Measurements from ENCODE around the gene ANKRD40. TPM values are rescaled to one million over a fixed set of nuclear protein-coding genes. Genes with fewer than 3 reads are reported as not detected.

Gene ANKRD40
- total and polyA plus RNA-seq, 4 donors: 6.2 to 15.1 (median 9.7) TPM

DNA sequence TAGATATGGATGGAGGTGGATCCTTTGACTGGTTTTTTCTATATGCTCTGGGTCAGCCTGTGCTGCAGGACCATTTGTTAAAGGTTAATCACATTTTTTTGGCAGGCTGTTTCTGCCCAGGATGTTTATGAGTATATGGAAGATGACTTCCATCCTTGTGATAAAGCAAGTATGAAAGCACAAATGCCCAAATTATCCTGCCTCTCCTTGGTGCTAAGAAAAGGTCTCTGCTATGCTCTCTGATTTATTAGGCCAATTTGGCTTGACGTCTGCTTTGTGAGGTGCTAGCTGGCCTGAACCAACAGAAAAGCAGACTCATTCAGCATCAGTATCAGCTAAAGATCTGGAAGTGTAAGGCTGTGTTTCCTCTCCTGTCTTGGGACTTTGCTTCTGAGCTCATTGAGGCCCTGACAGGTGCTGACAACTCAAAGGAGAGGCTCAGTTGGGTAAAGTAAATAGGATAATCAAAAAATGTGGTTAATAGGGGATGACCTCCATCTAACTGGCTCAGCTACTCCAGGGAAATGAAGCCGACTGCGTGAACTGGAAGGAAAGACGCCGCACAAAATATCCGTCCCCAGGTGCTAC, 15.2 kb downstream of the ANKRD40 start:
- H3K9me3 ChIP-seq (ENCODE audit: control insufficient read depth in 4 of 4, low read length in 3 of 4): no peaks in the 10 kb centered on the region
- H3K9ac ChIP-seq (ENCODE audit: low read depth in 1 of 2, low read length in 2 of 2): no peak overlapping the region
- H3K4me3 ChIP-seq (ENCODE audit: low read depth in 1 of 3, low read length in 3 of 3): no peak overlapping the region
- H3K27ac ChIP-seq (ENCODE audit: low read depth in 1 of 2, low read length in 2 of 2): peak overlapping the region; percentile 28 to 71
- no peak for DNase-seq (ENCODE audit: low spot score)
- peaks cover 23 to 62% (median 55%) of the 10 kb centered on the region in 4 donors for H3K4me1 ChIP-seq (ENCODE audit: control insufficient read depth in 4 of 4, insufficient read depth in 4 of 4, low read length in 3 of 4)
- H3K36me3 ChIP-seq (ENCODE audit: control insufficient read depth in 4 of 4, insufficient read depth in 3 of 4, low read depth in 1 of 4, low read length in 3 of 4): peaks cover 3 to 23% (median 19%) of the 10 kb centered on the region in 4 donors
- 70% methylated on average over 6 of the region's 6 CpGs for WGBS
- TF ChIP-seq GABPA (IDR thresholded peaks at IDR 0.05 in 1 of 2, conservative IDR thresholded peaks at IDR 0.05 in 1 of 2): no peak
- TF ChIP-seq TAF1 (conservative IDR thresholded peaks at IDR 0.05): no peak
- no peak for TF ChIP-seq RXRA (IDR thresholded peaks at IDR 0.05)
- TF ChIP-seq, protein P1, sequence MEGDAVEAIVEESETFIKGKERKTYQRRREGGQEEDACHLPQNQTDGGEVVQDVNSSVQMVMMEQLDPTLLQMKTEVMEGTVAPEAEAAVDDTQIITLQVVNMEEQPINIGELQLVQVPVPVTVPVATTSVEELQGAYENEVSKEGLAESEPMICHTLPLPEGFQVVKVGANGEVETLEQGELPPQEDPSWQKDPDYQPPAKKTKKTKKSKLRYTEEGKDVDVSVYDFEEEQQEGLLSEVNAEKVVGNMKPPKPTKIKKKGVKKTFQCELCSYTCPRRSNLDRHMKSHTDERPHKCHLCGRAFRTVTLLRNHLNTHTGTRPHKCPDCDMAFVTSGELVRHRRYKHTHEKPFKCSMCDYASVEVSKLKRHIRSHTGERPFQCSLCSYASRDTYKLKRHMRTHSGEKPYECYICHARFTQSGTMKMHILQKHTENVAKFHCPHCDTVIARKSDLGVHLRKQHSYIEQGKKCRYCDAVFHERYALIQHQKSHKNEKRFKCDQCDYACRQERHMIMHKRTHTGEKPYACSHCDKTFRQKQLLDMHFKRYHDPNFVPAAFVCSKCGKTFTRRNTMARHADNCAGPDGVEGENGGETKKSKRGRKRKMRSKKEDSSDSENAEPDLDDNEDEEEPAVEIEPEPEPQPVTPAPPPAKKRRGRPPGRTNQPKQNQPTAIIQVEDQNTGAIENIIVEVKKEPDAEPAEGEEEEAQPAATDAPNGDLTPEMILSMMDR (IDR thresholded peaks at IDR 0.05; ENCODE audit: low read depth, low read length, missing input control): no peak
- no peak for TF ChIP-seq EGR1 (IDR thresholded peaks at IDR 0.05; ENCODE audit: low read depth in 2 of 2)
- TF ChIP-seq, protein P2, sequence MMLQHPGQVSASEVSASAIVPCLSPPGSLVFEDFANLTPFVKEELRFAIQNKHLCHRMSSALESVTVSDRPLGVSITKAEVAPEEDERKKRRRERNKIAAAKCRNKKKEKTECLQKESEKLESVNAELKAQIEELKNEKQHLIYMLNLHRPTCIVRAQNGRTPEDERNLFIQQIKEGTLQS (IDR thresholded peaks at IDR 0.05): no peak
- TF ChIP-seq FOXA1 (IDR thresholded peaks at IDR 0.05): no peak
- TF ChIP-seq RAD21 (IDR thresholded peaks at IDR 0.05): no peak
- no peak for TF ChIP-seq NR2F2 (IDR thresholded peaks at IDR 0.05)
- no peak for TF ChIP-seq SP1 (IDR thresholded peaks at IDR 0.05)
- TF ChIP-seq MAX (IDR thresholded peaks at IDR 0.05): no peak
- TF ChIP-seq, protein P3, sequence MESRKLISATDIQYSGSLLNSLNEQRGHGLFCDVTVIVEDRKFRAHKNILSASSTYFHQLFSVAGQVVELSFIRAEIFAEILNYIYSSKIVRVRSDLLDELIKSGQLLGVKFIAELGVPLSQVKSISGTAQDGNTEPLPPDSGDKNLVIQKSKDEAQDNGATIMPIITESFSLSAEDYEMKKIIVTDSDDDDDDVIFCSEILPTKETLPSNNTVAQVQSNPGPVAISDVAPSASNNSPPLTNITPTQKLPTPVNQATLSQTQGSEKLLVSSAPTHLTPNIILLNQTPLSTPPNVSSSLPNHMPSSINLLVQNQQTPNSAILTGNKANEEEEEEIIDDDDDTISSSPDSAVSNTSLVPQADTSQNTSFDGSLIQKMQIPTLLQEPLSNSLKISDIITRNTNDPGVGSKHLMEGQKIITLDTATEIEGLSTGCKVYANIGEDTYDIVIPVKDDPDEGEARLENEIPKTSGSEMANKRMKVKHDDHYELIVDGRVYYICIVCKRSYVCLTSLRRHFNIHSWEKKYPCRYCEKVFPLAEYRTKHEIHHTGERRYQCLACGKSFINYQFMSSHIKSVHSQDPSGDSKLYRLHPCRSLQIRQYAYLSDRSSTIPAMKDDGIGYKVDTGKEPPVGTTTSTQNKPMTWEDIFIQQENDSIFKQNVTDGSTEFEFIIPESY (IDR thresholded peaks at IDR 0.05): no peak
- TF ChIP-seq FOXA2 (IDR thresholded peaks at IDR 0.05): no peak
- TF ChIP-seq YY1 (IDR thresholded peaks at IDR 0.05): no peak
- TF ChIP-seq JUND (IDR thresholded peaks at IDR 0.05): no peak
- no peak for TF ChIP-seq REST (IDR thresholded peaks at IDR 0.05)
- H3K27me3 ChIP-seq (ENCODE audit: control insufficient read depth in 4 of 4, insufficient read depth in 4 of 4, low read length in 3 of 4): no peaks in the 10 kb centered on the region

Measured in liver (tissue), 9 donors.